Activated CD4-positive, alpha-beta memory T cell treated with anti-CD3 and anti-CD28 coated beads for 36 hours (primary cell): ENCODE measurements around the gene TMEM59. TPM values are rescaled to one million over a fixed set of nuclear protein-coding genes. Genes with fewer than 3 reads are reported as not detected.

Source experiments
- CTCF ChIA-PET: fragments of 350-600 bp; sonication (Branson Sonifier 250); formaldehyde crosslinking; loops from one replicate; lab custom pipeline; 2021; ENCODE audit warnings: antibody characterized with exemption, inconsistent platforms; lab: Charles Lee
- POLR2A ChIA-PET: fragments of 350-600 bp; sonication (Branson Sonifier 250); formaldehyde crosslinking; loops from one replicate; lab custom pipeline; 2021; ENCODE audit warnings: antibody characterized with exemption; lab: Charles Lee
- DNase-seq: peaks from one replicate; pipeline ENCODE4 v3.0.0-alpha.2; 2020
- H3K27ac Mint-ChIP-seq: one replicate; pipeline ENCODE4 v1.8.0; 2021; ENCODE audit warnings: mixed read lengths
- H3K27me3 Mint-ChIP-seq: one replicate; pipeline ENCODE4 v1.8.0; 2021; ENCODE audit warnings: mixed read lengths
- H3K36me3 Mint-ChIP-seq: one replicate; pipeline ENCODE4 v1.8.0; 2021; ENCODE audit warnings: mixed read lengths
- H3K4me1 Mint-ChIP-seq: one replicate; pipeline ENCODE4 v1.8.0; 2021; ENCODE audit warnings: low read depth, mixed read lengths
- H3K4me3 Mint-ChIP-seq: one replicate; pipeline ENCODE4 v1.8.0; 2021; ENCODE audit warnings: mild to moderate bottlenecking, mixed read lengths
- H3K9me3 Mint-ChIP-seq: one replicate; pipeline ENCODE4 v1.8.0; 2021; ENCODE audit warnings: mixed read lengths
- intact Hi-C: fragments of 100-400 bp; cut with micrococcal nuclease; formaldehyde crosslinking; loops from one replicate; pipeline ENCODE4 v1.15.1; 2023
- microRNA-seq: library from miRNA; unstranded; fragments of <30 nt; microRNA quantifications from one replicate; pipeline ENCODE4 v1.2.0, GENCODE V29; 2022; ENCODE audit warnings: borderline number of aligned reads, borderline microRNAs expressed, borderline replicate concordance
- total RNA-seq, 2 experiments: library from RNA; stranded (reverse); gene quantifications; one replicate each; pipeline ENCODE4 v1.2.3, GENCODE V29; 2021

TMEM59 gene
- total RNA-seq, 2 experiments from 2014 or later: 142 to 149 TPM

DNA sequence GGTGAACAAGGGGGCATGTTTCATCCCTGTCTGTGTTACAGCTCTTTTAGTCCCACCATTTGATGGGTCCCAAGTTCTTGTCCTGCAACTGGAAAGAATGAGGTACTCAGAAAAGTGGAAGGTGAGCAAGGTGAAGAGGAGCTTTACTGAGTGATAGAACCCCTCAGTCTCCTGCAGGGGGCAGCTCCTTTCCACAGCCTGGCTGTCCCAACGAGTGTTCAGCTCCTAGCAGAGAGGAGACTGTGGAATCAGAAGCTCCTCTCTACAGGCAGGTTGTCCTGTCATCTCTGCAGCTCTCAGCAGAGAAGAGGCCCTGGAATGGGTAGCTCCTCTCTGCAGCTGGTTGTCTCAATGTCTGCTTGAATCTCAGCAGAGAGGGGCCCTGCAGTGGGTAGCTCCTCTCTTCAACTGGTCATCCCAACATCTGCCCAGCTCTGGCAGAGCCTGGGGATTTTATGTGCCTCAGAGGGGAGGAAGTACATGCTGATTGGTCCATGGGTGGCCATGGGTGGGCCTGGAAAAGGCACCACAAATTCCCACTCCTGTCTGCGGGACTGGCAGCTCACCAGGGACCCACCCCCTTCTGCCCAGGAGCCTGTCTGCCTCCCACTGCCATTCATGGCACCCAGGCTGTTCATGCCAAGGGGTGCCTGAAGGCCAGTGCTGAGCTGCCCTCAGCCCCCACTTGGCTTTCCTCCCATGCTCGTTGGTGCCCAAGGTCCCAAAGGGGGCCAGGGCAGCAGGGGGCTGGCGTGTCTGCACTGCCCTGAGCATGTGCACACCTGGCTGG, 60.7 kb downstream of the TMEM59 start:
- Mint-ChIP-seq H3K27me3 (no peaks in the 10 kb centered on the region), H3K4me3 (no peak overlapping the region), H3K36me3 (no peaks in the 10 kb centered on the region), H3K27ac (no peak overlapping the region), H3K4me1 (peaks cover 9% of the 10 kb centered on the region), H3K9me3 (no peaks in the 10 kb centered on the region)
- ChIA-PET POLR2A (no interaction called here), CTCF (interaction anchor here (0.6 kb wide), 1 partner anchor 13 kb away, joined by 3 read pairs; no protein-coding TSS in a partner anchor)
- peak; percentile 14 for DNase-seq
- intact Hi-C loops: no loop called here

GRCh38 chr1:53987880-53988279, 65.1 kb downstream of the TMEM59 start:
- H3K4me1 Mint-ChIP-seq: peaks cover 18% of the 10 kb centered on the region
- intact Hi-C loops: no loop called here
- H3K36me3 Mint-ChIP-seq: no peaks in the 10 kb centered on the region
- H3K27me3 Mint-ChIP-seq: no peaks in the 10 kb centered on the region
- no peak overlapping the region for H3K27ac Mint-ChIP-seq
- no peaks in the 10 kb centered on the region for H3K9me3 Mint-ChIP-seq
- no peak overlapping the region for H3K4me3 Mint-ChIP-seq
- POLR2A ChIA-PET: no interaction called here
- peak; percentile 34 for DNase-seq
- CTCF ChIA-PET: interaction anchor here (0.9 kb wide), 1 partner anchor 28 kb away, joined by 4 read pairs; no protein-coding TSS in a partner anchor

GRCh38 chr1:53986458-53986857, 66.5 kb downstream of the TMEM59 start:
- ChIA-PET CTCF (no interaction called here), POLR2A (no interaction called here)
- Mint-ChIP-seq H3K4me1 (peaks cover 18% of the 10 kb centered on the region), H3K27me3 (no peaks in the 10 kb centered on the region), H3K36me3 (no peaks in the 10 kb centered on the region), H3K4me3 (no peak overlapping the region), H3K9me3 (no peaks in the 10 kb centered on the region), H3K27ac (no peak overlapping the region)
- intact Hi-C loops: no loop called here
- DNase-seq: no peak

- Mint-ChIP-seq H3K27me3 (no peaks in the 10 kb centered on the region), H3K9me3 (no peaks in the 10 kb centered on the region), H3K4me3 (no peak overlapping the region), H3K4me1 (peaks cover 18% of the 10 kb centered on the region), H3K27ac (no peak overlapping the region), H3K36me3 (no peaks in the 10 kb centered on the region)
- intact Hi-C loops: no loop called here
- ChIA-PET POLR2A (no interaction called here), CTCF (no interaction called here)
- DNase-seq: no peak
Observed at GRCh38 chr1:53984726-53985125, 68.3 kb downstream of the TMEM59 start.

DNA sequence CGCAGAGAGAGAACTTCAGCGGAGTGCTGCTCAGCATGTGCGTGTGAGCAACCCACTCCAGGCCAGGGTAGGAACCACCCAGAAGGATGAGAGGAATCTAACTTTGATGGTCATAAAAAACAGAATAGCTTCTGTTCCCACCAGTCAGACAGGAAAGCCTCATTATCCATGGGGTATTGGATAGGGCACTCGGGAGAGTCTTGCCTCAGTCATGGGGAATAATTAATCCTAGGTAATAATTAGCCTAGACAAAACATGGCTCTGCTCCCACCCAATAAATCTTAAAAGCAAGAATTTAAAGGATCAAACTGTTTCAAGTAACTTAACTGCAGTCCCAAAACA, 70.3 kb downstream of the TMEM59 start:
- no peak overlapping the region for H3K27ac Mint-ChIP-seq
- peaks cover 11% of the 10 kb centered on the region for H3K4me1 Mint-ChIP-seq
- no peaks in the 10 kb centered on the region for H3K27me3 Mint-ChIP-seq
- POLR2A ChIA-PET: no interaction called here
- intact Hi-C loops: no loop called here
- DNase-seq: no peak
- no peak overlapping the region for H3K4me3 Mint-ChIP-seq
- CTCF ChIA-PET: no interaction called here
- H3K9me3 Mint-ChIP-seq: no peaks in the 10 kb centered on the region
- H3K36me3 Mint-ChIP-seq: no peaks in the 10 kb centered on the region

DNA sequence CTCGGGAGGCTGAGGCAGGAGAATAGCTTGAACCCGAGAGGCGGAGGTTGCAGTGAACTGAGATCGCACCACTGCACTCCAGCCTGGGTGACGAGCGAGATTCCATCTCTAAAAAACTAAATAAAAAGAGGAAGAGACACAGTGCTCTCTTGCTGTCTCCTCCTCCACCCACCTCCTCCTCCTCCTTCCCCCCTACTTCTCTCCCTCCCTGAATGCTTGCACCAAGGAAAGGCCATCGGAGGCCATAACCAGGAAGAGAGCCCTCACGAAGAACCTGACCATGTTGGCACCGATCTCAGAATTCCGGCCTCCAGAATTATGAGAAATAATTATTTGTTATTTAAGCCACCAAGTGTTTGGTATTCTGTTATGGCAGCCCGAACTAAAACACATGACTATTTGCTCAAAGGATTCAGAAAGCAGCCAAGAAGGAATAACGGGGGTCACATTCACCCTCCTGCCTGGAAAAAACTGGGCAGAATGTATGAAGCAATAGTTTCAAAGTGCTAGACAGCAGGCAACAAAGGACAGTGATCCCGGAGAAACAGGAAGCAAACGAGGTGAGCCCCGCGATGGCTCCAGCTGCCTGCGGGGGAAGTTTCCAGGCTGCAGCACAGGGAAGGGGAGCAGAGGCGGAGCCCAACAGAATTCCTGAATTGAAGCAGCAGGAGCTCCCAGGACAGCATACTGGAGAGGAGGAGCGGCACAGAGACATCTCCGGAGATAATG, 70.8 kb downstream of the TMEM59 start:
- no peak for DNase-seq
- ChIA-PET CTCF (no interaction called here), POLR2A (no interaction called here)
- Mint-ChIP-seq H3K27ac (no peak overlapping the region), H3K4me3 (no peak overlapping the region), H3K4me1 (peaks cover 9% of the 10 kb centered on the region), H3K27me3 (no peaks in the 10 kb centered on the region), H3K36me3 (no peaks in the 10 kb centered on the region), H3K9me3 (no peaks in the 10 kb centered on the region)
- intact Hi-C loops: no loop called here

DNA sequence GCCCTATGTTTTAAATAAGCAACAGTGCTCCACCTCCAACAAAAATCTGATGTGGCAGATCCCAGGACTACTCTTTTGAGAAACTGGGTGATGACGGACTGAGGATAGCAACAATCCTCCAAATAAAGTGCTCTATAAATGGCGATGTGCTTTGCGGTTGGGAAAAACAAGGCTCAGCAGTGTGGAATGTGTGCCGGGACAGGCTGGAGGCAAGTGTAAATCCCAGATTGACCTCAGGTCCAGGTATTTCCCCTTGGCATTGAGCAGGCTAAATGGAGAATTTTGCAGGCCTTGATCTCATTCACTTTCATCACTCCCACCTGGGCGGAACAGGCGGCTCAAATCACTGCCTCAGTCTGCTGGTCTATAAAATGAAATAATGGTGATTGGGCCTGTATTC, 71.8 kb downstream of the TMEM59 start:
- Mint-ChIP-seq H3K4me1 (peaks cover 4% of the 10 kb centered on the region), H3K9me3 (no peaks in the 10 kb centered on the region), H3K27ac (no peak overlapping the region), H3K27me3 (no peaks in the 10 kb centered on the region), H3K4me3 (no peak overlapping the region), H3K36me3 (no peaks in the 10 kb centered on the region)
- intact Hi-C loops: no loop called here
- ChIA-PET POLR2A (no interaction called here), CTCF (no interaction called here)
- no peak for DNase-seq

DNA sequence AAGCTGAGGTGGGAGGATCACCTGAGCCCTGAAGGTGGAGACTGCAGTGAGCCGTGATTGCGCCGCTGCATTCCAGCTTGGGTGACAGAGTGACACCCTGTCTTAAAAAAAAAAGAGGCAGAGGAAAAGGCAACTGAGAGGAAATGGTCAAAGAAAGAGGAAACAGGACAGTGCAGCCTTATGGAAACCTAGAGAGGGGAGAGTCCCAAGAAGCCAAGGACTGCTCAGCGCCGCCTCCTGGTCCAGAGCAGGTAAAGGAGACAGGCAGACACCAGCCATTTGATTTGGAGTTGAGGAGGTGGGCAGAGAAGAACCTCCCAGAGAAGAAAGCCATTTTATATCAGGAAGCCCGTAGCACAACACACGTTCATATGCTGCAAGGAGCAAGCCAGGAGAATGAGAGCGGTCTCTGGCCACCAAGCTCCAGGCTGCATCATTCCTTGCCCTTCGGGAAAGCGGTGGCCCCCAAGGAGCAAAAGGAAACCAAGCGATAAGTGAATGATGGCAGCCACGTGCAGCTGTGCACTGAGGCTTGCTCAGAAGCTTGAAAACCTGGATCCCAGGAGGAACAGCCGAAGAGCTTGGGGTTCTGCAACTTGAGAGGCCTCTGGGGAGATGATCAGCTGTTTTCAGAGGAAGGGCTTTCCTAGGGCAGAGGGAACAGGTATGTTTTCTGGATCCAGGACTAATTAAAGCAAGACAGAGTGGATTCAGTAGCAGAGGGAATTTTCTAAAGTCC, 73.1 kb downstream of the TMEM59 start:
- POLR2A ChIA-PET: no interaction called here
- H3K27ac Mint-ChIP-seq: no peak overlapping the region
- DNase-seq: no peak

More for the DNA sequence above, 73.1 kb downstream of the TMEM59 start:
- intact Hi-C loops: no loop called here
- no peaks in the 10 kb centered on the region for H3K4me1 Mint-ChIP-seq
- CTCF ChIA-PET: interaction anchor here (0.6 to 1.2 kb wide), 3 partner anchors 12 to 898 kb away, joined by 3 to 4 read pairs (median 3); no protein-coding TSS in a partner anchor
- H3K36me3 Mint-ChIP-seq: no peaks in the 10 kb centered on the region
- no peaks in the 10 kb centered on the region for H3K27me3 Mint-ChIP-seq
- H3K9me3 Mint-ChIP-seq: no peaks in the 10 kb centered on the region
- no peak overlapping the region for H3K4me3 Mint-ChIP-seq

Small RNA genes within 50 kb of the gene (microRNA-seq; reads per million reads assigned to microRNA genes)
- 10.6 reads per million, percentile 33 among the genes with 10 or more reads in this experiment for gene MIR4781

Other genes with a start within 250 kb of the TMEM59 start
- gene NDC1, start 214.9 kb downstream of the TMEM59 start, total RNA-seq: 10 to 100 TPM; 29.6 to 32.0 TPM
- 10 to 100 TPM; 17.3 to 19.1 TPM for gene YIPF1, start 163.4 kb downstream of the TMEM59 start, total RNA-seq
- not detected for gene DIO1, start 159.0 kb downstream of the TMEM59 start, total RNA-seq
- 10 to 100 TPM; 52.5 to 60.3 TPM for gene IFT25, start 107.5 kb downstream of the TMEM59 start, total RNA-seq
- 10 to 100 TPM; 26.9 to 28.4 TPM for gene LRRC42, start 106.9 kb downstream of the TMEM59 start, total RNA-seq
- gene LDLRAD1, start 35.0 kb downstream of the TMEM59 start, total RNA-seq: not detected
- gene TCEANC2, start 404 bp upstream of the TMEM59 start, total RNA-seq: 10 to 100 TPM; 12.8 to 13.6 TPM
- not detected for gene CDCP2, start 99.8 kb upstream of the TMEM59 start, total RNA-seq
- gene CYB5RL, start 146.8 kb upstream of the TMEM59 start, total RNA-seq: 10 to 100 TPM; 12.8 to 13.0 TPM
- 100 to 1,000 TPM; 157 to 166 TPM for gene MRPL37, start 147.0 kb upstream of the TMEM59 start, total RNA-seq